Ishikawa (cell line): Measurements from ENCODE around the gene MEGF11.

Experiments
- CREB1 ChIP-seq: IDR thresholded peaks from 2 replicates; pipeline ENCODE4 v1.6.1; 2012; ENCODE audit warnings: low read depth
- EGR1 ChIP-seq: IDR thresholded peaks from 2 replicates; pipeline ENCODE4 v1.6.1; 2012
- EP300 ChIP-seq: IDR thresholded peaks from 2 replicates; pipeline ENCODE4 v1.6.1; 2012; ENCODE audit warnings: borderline replicate concordance
- NFIC ChIP-seq: IDR thresholded peaks from 2 replicates; pipeline ENCODE4 v1.6.1; 2012
- RAD21 ChIP-seq: IDR thresholded peaks from 2 replicates; pipeline ENCODE4 v1.6.1; 2012; ENCODE audit warnings: low read depth
- TCF12 ChIP-seq: IDR thresholded peaks from 2 replicates; pipeline ENCODE4 v1.6.1; 2012; ENCODE audit warnings: low read depth
- TEAD4 ChIP-seq: IDR thresholded peaks from 2 replicates; pipeline ENCODE4 v1.6.1; 2012
- YY1 ChIP-seq: IDR thresholded peaks from 2 replicates; pipeline ENCODE4 v1.6.1; 2012; ENCODE audit warnings: low read depth
- TF ChIP-seq, protein P1 (sequence below): IDR thresholded peaks from 2 replicates; pipeline ENCODE4 v1.6.1; 2012; ENCODE audit warnings: low read depth, mild to moderate bottlenecking
- TF ChIP-seq, protein P2 (sequence below): IDR thresholded peaks from 2 replicates; pipeline ENCODE4 v1.6.1; 2012
- TF ChIP-seq, protein P3 (sequence below): IDR thresholded peaks from 2 replicates; pipeline ENCODE4 v1.6.1; 2012

DNA sequence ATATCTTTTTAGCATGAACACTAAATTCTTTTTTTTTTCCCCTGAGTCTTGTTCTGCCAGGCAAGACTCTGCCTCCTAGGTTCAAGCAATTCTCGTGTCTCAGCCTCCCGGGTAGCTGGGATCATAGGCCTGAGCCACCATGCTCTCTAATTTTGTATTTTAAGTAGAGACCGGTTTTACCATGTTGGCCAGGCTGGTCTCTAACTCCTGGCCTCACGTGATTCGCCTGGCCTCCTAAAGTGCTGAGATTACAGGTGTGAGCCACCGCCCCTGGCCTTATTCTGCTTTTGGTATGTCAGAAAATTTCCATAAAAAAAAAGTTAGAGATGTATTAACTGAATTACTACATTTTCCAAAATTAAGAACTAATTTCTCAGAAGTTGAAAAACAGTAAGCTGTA is 370.0 kb downstream of the MEGF11 start:
- no peak for TF ChIP-seq TCF12
- TF ChIP-seq, protein P1, sequence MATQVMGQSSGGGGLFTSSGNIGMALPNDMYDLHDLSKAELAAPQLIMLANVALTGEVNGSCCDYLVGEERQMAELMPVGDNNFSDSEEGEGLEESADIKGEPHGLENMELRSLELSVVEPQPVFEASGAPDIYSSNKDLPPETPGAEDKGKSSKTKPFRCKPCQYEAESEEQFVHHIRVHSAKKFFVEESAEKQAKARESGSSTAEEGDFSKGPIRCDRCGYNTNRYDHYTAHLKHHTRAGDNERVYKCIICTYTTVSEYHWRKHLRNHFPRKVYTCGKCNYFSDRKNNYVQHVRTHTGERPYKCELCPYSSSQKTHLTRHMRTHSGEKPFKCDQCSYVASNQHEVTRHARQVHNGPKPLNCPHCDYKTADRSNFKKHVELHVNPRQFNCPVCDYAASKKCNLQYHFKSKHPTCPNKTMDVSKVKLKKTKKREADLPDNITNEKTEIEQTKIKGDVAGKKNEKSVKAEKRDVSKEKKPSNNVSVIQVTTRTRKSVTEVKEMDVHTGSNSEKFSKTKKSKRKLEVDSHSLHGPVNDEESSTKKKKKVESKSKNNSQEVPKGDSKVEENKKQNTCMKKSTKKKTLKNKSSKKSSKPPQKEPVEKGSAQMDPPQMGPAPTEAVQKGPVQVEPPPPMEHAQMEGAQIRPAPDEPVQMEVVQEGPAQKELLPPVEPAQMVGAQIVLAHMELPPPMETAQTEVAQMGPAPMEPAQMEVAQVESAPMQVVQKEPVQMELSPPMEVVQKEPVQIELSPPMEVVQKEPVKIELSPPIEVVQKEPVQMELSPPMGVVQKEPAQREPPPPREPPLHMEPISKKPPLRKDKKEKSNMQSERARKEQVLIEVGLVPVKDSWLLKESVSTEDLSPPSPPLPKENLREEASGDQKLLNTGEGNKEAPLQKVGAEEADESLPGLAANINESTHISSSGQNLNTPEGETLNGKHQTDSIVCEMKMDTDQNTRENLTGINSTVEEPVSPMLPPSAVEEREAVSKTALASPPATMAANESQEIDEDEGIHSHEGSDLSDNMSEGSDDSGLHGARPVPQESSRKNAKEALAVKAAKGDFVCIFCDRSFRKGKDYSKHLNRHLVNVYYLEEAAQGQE = no peak
- TF ChIP-seq, protein P2, sequence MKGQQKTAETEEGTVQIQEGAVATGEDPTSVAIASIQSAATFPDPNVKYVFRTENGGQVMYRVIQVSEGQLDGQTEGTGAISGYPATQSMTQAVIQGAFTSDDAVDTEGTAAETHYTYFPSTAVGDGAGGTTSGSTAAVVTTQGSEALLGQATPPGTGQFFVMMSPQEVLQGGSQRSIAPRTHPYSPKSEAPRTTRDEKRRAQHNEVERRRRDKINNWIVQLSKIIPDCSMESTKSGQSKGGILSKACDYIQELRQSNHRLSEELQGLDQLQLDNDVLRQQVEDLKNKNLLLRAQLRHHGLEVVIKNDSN = no peak
- no peak for TF ChIP-seq CREB1
- TF ChIP-seq, protein P3, sequence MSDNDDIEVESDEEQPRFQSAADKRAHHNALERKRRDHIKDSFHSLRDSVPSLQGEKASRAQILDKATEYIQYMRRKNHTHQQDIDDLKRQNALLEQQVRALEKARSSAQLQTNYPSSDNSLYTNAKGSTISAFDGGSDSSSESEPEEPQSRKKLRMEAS = no peak
- no peak for TF ChIP-seq EP300
- TF ChIP-seq RAD21 = no peak
- TF ChIP-seq NFIC = no peak
- TF ChIP-seq YY1 = no peak
- no peak for TF ChIP-seq TEAD4
- TF ChIP-seq EGR1 = no peak
